ENCODE measurements around the gene TIPIN.
"Not testable (repeated sequence)": the region's sequence is repeated elsewhere in the genome, so short reads cannot be mapped to it uniquely, and the experiment has no call there.

The TIPIN gene

GRCh38 chr15:66381376-66381775 is 24.9 kb upstream of the TIPIN start:
- DNase-seq = not testable (repeated sequence)

- DNase-seq = no peak
These were observed 22.4 kb upstream of the TIPIN start for GRCh38 chr15:66378814-66379430.

DNA sequence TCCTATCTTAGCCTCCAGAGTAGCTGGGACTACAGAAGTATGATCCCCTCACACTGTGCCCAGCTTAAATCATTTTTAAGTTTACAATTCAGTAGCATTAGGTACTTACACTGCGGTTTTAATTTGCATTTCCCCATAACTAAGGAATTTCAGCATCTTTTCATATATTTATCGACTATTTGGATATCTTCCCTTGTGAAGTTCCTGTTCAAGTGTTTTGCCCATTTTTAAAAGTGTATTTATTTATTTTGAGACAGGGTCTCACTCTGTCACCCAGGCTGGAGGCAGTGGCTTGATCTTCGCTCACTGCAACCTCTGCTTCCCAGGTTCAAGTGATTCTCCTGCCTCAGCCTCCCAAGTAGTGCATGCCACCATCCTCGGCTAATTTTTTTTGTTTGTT is 17.7 kb upstream of the TIPIN start:
- DNase-seq = no peak

DNA sequence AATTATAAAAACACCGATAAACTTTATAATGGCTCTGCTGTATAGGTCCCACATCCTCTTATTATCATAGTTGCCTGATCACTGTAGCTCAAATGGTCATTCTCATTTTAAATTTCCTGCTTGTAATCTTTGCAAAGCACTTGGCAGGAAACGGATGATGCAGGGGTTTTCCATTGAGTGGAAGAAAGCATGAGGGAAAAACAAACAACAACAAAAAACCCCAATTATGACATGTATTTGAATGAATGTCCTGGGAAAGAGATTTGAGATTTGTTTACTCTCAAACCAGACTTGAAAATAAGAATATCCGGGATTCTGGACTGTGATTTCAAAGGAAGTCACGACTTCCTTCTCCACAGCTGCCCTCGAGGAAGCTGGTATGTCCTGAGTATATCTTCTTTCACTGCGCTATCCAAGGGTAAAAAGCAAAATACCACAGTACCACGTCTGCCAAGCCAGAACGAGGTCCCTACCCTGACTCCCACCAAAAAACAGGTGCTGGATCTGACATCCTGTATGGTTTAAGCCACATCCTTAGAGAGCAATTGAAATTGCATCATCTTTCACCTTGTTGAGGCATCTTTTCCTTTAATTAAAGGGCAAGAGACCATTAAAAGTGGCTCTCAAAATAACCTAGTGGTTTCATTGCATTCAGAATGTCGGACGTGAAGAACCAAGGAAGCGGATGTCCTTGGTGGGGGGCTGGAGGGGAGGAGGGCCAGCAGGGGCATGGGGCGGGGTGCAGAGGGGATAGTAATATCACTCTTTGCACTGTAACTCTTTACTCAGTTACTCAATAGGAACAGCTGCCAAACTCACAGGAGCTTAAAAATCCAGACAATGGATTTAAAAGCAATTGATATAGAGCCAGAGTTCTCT is 13.5 kb upstream of the TIPIN start:
- DNase-seq = peak; percentile 34

- no peak for DNase-seq
These were observed 8.6 kb upstream of the TIPIN start for GRCh38 chr15:66364944-66365528.

DNA sequence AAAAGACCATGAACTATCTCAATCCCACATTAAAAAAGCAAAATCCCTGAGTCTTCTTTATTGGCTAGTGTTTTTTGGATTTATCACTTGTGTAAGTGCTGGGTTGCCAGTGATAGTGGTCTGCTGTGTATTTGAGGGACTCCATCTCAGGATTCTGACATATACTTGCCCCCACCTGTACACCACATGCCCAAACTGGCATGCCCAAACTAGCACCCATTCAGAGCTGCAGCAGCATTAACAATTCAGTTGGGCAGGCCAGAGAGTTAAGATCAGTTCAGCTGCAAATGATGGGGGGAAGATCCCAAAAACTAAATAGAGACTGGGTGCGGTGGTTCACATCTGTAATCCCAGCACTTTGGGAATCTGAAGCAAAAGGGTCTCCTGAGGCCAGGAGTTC is 6.3 kb upstream of the TIPIN start:
- DNase-seq = no peak

DNA sequence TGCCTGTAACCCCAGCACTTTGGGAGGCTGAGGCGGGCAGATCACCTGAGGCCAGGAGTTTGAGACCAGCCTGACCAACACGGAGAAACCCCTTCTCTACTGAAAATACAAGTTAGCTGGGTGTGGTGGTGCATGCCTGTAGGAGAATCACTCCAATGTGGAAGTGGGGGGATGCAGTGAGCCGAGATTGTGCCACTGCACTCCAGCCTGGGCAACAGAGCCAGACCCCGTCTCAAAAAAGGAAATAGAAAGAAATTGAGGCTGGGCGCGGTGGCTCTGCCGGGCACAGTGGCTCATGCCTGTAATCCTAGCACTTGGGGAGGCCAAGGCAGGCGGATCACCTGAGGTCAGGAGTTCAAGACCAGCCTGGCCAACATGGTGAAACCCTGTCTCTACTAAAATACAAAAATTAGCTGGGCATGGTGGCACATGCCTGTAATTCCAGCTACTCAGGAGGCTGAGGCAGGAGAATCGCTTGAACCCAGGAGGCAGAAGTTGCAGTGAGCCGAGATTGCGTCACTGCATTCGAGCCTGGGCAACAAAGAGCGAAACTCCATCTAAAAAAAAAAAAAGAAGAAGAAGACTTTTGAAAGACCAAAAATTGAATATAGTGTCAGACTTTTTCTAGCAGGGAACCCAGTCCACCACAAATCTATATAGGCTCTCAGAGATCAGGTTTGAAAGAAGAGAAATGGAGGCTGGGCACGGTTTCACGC is 5.4 kb upstream of the TIPIN start:
- not testable (repeated sequence) for DNase-seq

DNA sequence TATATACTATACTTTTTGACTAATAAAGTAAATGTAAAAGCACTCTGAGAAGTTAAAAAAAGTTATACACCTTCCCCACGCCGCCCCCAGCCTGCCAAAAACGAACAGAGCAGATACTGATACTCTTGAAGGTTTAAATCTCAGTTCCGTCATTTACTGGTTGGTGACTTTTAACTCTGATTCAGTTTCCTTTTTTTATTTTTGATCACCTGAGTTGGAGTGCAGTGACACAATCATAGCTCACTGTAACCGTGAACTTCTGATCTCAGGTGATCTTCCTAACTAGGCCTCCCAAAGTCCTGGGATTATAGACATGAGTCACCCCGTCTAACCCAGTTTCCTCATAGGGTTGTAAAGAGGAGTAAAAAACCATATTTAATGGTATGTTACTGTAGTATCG is 3.3 kb upstream of the TIPIN start:
- no peak for DNase-seq

DNA sequence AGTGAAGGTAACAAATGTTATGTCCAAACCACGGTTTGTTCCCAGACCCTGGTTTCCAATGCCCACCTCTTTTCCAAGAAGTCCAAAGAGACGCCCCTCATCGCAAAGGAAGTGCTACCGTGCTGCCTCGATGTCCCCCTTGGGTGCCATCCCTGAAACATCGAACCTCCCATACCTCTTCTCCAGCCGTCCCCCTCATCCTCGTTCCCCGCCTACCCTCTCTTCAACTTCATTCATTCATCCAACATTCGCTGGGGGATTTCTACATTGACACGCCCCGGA is 467 bp downstream of the TIPIN start:
- DNase-seq = no peak

DNA sequence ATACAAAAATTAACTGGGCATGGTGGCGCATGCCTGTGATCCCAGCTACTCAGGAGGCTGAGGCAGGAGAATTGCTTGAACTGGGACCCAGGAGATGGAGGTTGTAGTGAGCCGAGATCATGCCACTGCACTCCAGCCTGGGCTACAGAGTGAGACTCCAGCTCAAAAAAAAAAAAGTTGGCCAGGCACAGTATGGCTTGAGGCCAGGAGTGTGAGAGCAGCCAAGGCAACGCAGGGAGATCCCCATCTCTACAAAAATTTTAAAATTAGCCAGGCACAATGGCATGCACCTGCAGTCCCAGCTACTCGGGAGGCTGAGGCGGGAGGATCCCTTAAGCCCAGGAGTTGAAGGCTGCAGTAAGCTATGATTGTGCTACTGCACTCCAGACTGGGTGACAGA is 8.0 kb downstream of the TIPIN start:
- not testable (repeated sequence) for DNase-seq

DNA sequence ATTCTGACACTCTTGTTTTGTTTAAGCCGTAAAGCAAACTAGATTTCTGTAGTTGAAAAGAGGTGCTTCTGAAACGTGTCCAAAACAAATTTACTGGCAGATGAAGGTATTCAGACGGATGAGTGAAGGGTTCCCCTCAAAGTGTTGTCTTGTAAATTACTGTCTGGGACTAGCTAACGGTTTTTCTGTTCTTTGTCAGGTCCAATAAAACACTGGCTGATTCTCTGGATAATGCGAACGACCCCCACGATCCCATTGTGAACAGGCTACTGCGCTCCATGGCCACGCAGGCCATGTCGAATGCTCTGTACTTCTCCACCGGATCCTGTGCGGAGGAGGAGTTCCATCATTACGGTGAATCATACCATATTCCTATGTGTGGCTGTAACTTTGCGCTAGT is 27.7 kb downstream of the TIPIN start:
- DNase-seq = no peak

DNA sequence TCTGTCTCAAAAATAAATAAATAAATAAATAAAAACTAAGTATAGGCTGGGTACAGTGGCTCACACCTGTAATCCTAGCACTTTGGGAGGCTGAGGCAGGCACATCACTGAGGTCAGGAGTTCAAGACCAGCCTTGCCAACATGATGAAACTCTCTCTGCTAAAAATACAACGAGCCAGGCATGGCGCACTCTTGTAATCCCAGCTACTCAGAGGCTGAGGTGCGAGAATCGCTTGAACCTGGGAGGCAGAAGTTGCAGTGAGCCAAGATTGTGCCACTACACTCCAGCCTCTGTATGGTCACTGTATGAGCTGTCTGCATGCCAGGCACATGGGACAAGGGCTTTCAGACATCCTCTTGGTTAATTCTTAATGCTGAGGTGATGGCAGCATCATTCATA is 28.7 kb downstream of the TIPIN start:
- DNase-seq = no peak

- no peak for DNase-seq
These were observed 30.4 kb downstream of the TIPIN start for GRCh38 chr15:66326051-66326450.

DNA sequence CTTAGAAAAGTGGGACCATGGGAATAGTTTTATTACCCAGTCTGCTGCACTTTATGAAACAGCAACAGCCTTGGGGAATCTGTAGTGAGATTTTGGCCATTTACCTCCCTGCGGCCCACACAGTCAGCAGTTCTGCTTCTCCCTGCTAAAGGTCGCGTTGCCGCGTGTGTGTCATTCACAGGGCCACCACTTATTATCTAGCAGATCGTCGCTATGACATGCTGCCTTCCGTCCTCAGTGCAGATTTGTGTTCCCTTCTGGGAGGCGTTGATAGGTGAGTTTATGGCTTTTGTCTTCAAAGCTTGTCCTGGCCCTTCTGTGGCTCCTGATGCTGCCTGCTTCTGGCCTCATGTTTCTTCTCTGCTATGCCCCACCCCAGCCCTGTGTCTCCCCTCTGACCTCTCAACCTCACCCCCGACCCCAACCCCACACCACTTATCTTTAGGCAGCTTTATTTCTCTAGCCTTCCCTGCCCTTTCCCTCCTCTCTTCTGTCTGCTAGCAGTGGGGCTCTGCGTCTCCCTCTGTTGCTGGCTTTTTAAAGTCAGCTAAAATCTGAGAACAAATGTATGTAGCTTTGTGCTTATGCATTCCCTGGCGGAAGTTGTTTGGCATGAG is 33.1 kb downstream of the TIPIN start:
- no peak for DNase-seq

- DNase-seq = no peak
These were observed 44.3 kb downstream of the TIPIN start for GRCh38 chr15:66312144-66312543.

DNA sequence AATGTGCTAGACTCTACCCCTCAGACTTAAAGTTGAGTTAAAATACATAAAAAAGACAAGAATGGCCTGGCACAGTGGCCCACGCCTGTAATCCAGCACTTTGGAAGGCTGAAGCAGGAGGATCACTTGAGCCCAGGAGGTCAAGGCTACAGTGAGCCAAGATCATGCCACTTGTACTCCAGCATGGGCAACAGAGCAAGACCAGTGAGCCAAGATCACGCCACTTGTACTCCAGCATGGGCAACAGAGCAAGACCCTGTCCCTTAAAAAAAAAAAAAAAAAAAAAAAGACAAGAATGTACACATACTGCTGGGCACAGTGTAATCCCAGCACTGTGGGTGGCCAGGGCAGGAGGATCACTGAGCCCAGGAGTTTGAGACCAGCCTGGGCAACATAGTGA is 45.7 kb downstream of the TIPIN start:
- no peak for DNase-seq

DNA sequence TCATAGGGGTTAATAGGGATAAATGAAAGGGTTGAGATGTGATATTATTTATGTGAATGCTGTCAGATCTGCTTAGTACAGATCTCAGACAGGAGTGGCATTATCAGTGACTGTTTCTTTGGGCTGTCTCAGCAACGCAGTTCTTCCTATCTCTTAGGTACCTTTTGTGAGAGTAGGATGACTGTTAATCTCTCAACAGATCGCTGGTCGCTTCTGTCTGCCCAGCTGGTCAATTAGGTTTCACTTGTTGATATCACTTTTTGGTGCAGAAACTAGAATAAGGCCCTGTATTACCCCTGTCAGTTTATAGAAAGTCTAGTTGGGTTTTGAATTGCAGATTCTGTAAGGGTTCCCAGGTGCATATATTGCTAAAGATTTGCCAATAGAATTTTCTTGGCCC is 46.7 kb downstream of the TIPIN start:
- DNase-seq = no peak

GRCh38 chr15:66308531-66308930 is 48.0 kb downstream of the TIPIN start:
- no peak for DNase-seq

GRCh38 chr15:66306381-66306780 is 50.1 kb downstream of the TIPIN start:
- DNase-seq = no peak

GRCh38 chr15:66304425-66304824 is 52.1 kb downstream of the TIPIN start:
- DNase-seq = not testable (repeated sequence)

DNA sequence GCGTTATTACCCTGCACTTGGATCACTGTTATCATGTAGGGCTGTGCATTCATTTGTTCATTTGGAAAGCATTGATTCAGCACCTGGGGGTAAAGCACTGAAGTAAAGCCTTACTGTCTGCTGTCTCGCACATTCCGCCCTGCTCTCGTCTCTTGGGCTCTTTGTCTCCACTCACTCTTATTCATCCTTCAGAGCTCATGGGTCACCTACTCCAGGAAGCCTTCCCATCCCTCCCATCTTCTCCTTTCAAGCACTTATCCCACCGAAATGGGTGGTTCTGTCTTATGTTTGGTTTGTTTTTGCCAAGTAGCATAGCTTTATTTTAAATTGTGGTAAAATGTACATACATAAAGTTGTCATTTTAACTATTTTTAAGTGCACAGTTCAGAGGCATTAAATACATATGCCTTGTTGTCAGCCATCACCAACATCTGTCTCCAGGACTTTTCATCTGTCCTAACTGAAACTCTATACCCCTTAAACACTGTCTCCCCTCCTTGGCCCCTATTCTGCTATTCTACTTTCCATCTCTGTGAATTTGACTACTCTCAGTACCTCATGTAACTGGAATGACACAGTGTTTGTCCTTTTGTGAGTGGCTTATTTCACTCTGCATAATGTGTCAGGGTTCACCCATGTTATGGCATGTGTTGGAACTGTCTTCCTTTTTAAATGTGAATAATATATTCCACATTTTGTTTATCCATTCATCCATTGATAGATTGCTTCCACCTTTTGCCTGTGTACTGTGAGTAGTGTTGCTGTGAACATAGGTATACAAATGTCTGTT is 53.8 kb downstream of the TIPIN start:
- DNase-seq = no peak

- DNase-seq = no peak
These were observed 57.7 kb downstream of the TIPIN start for GRCh38 chr15:66298803-66299251.

Measured in stimulated activated CD4-positive, alpha-beta T cell treated with anti-CD3 and anti-CD28 coated beads, Interleukin-15, amount 100 ng/mL, for 24 hours (primary cell).